Measurements from ENCODE around the gene CTAG1B.
"Not testable (repeated sequence)": the region's sequence is repeated elsewhere in the genome, so short reads cannot be mapped to it uniquely, and the experiment has no call there.

The CTAG1B gene

GRCh38 chrX:154620767-154621414 is 1.8 kb upstream of the CTAG1B start:
- DNase-seq (ENCODE audit: low read depth) = not testable (repeated sequence)

GRCh38 chrX:154613586-154613985 is 5.5 kb downstream of the CTAG1B start:
- not testable (repeated sequence) for DNase-seq (ENCODE audit: low read depth)

- DNase-seq (ENCODE audit: low read depth) = not testable (repeated sequence)
Observed at GRCh38 chrX:154611146-154611545, 7.9 kb downstream of the CTAG1B start.

GRCh38 chrX:154608823-154609222 is 10.3 kb downstream of the CTAG1B start:
- not testable (repeated sequence) for DNase-seq (ENCODE audit: low read depth)

- DNase-seq (ENCODE audit: low read depth) = not testable (repeated sequence)
Observed at GRCh38 chrX:154607976-154608375, 11.1 kb downstream of the CTAG1B start.

- DNase-seq (ENCODE audit: low read depth) = no peak
Observed at GRCh38 chrX:154607370-154607769, 11.7 kb downstream of the CTAG1B start.

GRCh38 chrX:154605566-154605965 is 13.5 kb downstream of the CTAG1B start:
- no peak for DNase-seq (ENCODE audit: low read depth)

GRCh38 chrX:154603438-154604430 is 15.3 kb downstream of the CTAG1B start:
- DNase-seq (ENCODE audit: low read depth) = no peak

- no peak for DNase-seq (ENCODE audit: low read depth)
Observed at GRCh38 chrX:154602766-154603437, 16.2 kb downstream of the CTAG1B start.

GRCh38 chrX:154602226-154602625 is 16.9 kb downstream of the CTAG1B start:
- DNase-seq (ENCODE audit: low read depth) = no peak

GRCh38 chrX:154600759-154601374 is 18.2 kb downstream of the CTAG1B start:
- no peak for DNase-seq (ENCODE audit: low read depth)

- DNase-seq (ENCODE audit: low read depth) = no peak
Observed at GRCh38 chrX:154599531-154599930, 19.6 kb downstream of the CTAG1B start.

- no peak for DNase-seq (ENCODE audit: low read depth)
Observed at GRCh38 chrX:154598656-154599055, 20.4 kb downstream of the CTAG1B start.

GRCh38 chrX:154597221-154597620 is 21.9 kb downstream of the CTAG1B start:
- no peak for DNase-seq (ENCODE audit: low read depth)

GRCh38 chrX:154596290-154596929 is 22.7 kb downstream of the CTAG1B start:
- peak; percentile 62 for DNase-seq (ENCODE audit: low read depth)

- DNase-seq (ENCODE audit: low read depth) = no peak
Observed at GRCh38 chrX:154595559-154596249, 23.4 kb downstream of the CTAG1B start.

- no peak for DNase-seq (ENCODE audit: low read depth)
Observed at GRCh38 chrX:154594491-154594890, 24.6 kb downstream of the CTAG1B start.

GRCh38 chrX:154593201-154593600 is 25.9 kb downstream of the CTAG1B start:
- DNase-seq (ENCODE audit: low read depth) = no peak

- no peak for DNase-seq (ENCODE audit: low read depth)
Observed at GRCh38 chrX:154592505-154592904, 26.6 kb downstream of the CTAG1B start.

- DNase-seq (ENCODE audit: low read depth) = not testable (repeated sequence)
Observed at GRCh38 chrX:154590415-154590814, 28.7 kb downstream of the CTAG1B start.

Data from GM04504 (cell line).